K562 (cell line): ENCODE data around the gene GLMP. TPM values are rescaled to one million over a fixed set of nuclear protein-coding genes. Genes with fewer than 3 reads are reported as not detected.

Experiments
- CBFA2T3 ChIP-seq: fragments of 450-650 bp; IDR thresholded peaks from 2 replicates; pipeline ENCODE4 v1.6.1; 2017
- CREB1 ChIP-seq, 2 experiments: sonication (generic) in 1 of 2; formaldehyde crosslinking in 1 of 2; IDR thresholded peaks; 2 replicates each; pipeline versions ENCODE4 v1.6.1 to v1.8.0; 2012 to 2022; ENCODE audit warnings: inconsistent platforms in 1 of 2, mild to moderate bottlenecking in 1 of 2, missing genetic modification reagents in 1 of 2, moderate library complexity in 1 of 2
- FOXK1 ChIP-seq: sonication (generic); formaldehyde crosslinking; IDR thresholded peaks from 2 replicates; pipeline ENCODE4 v1.8.0; 2022; ENCODE audit warnings: missing genetic modification reagents, mild to moderate bottlenecking, borderline replicate concordance
- FOXK2 ChIP-seq, 2 experiments: fragments of 450-650 bp; IDR thresholded peaks in 1 of 2; conservative IDR thresholded peaks in 1 of 2; 2 replicates each; pipeline ENCODE4 v1.6.1; 2016; ENCODE audit warnings: low read depth in 2 of 2, mild to moderate bottlenecking in 1 of 2
- KLF10 ChIP-seq: fragments of 250-450 bp; sonication (Bioruptor Pico); IDR thresholded peaks from 2 replicates; pipeline ENCODE4 v1.6.1; 2021; ENCODE audit warnings: matching md5 sums
- MAFG ChIP-seq: fragments of 450-650 bp; conservative IDR thresholded peaks from 2 replicates; pipeline ENCODE4 v1.6.1; 2016; ENCODE audit warnings: missing genetic modification characterization, missing compliant biosample characterization
- MCM3 ChIP-seq: fragments of 450-650 bp; IDR thresholded peaks from 2 replicates; pipeline ENCODE4 v1.6.1; 2016
- NFIC ChIP-seq: fragments of 450-650 bp; IDR thresholded peaks from 2 replicates; pipeline ENCODE4 v1.6.1; 2017; ENCODE audit warnings: mild to moderate bottlenecking, inconsistent platforms
- NFIX ChIP-seq: fragments of 250-450 bp; sonication (Bioruptor Pico); IDR thresholded peaks from 2 replicates; pipeline ENCODE4 v1.4.0; 2020; ENCODE audit warnings: low read depth, mild to moderate bottlenecking, moderate library complexity
- PHB ChIP-seq: fragments of 250-450 bp; sonication (Bioruptor Pico); IDR thresholded peaks from 2 replicates; pipeline ENCODE4 v1.5.0; 2021
- POLR2AphosphoS5 ChIP-seq: IDR thresholded peaks from 2 replicates; pipeline ENCODE4 v1.6.1; 2011; ENCODE audit warnings: mild to moderate bottlenecking, low read depth, low read length, moderate library complexity; ENCODE audit not compliant: control insufficient read depth, insufficient read depth
- POLR2H ChIP-seq: IDR thresholded peaks from 2 replicates; pipeline ENCODE4 v1.6.1; 2016; ENCODE audit warnings: missing genetic modification characterization, low read depth, mild to moderate bottlenecking, control low read depth, missing compliant biosample characterization, moderate library complexity
- SMAD4 ChIP-seq: fragments of 250-450 bp; sonication (Bioruptor Pico); conservative IDR thresholded peaks from 2 replicates; pipeline ENCODE4 v1.8.0; 2021; ENCODE audit warnings: inconsistent platforms, mild to moderate bottlenecking, moderate library complexity
- SPI1 ChIP-seq: IDR thresholded peaks from 2 replicates; pipeline ENCODE4 v1.6.1; 2011; ENCODE audit warnings: low read depth, low read length, control low read depth, borderline replicate concordance
- TBL1XR1 ChIP-seq, 2 experiments: IDR thresholded peaks; 2 replicates each; pipeline ENCODE4 v1.6.1; 2012; ENCODE audit warnings: improper control_type of control experiment in 2 of 2, low read length in 2 of 2, mild to moderate bottlenecking in 1 of 2
- TBP ChIP-seq: optimal IDR thresholded peaks from 2 replicates; pipeline ENCODE3; 2011; ENCODE audit warnings: low read depth, low read length, improper control_type of control experiment
- ZNF140 ChIP-seq: fragments of 250-450 bp; sonication (Bioruptor Pico); IDR thresholded peaks from 2 replicates; pipeline ENCODE4 v1.8.0; 2021; ENCODE audit warnings: moderate library complexity, mild to moderate bottlenecking, inconsistent platforms
- ZNF511 ChIP-seq: sonication (generic); formaldehyde crosslinking; IDR thresholded peaks from 2 replicates; pipeline ENCODE4 v1.8.0; 2022; ENCODE audit warnings: mild to moderate bottlenecking, missing genetic modification reagents
- polyA plus RNA-seq, 8 experiments: library from polyadenylated mRNA; depleted of rRNA in 4 of 8; stranded (reverse) in 5 of 8; unstranded in 3 of 8; fragments of >200 nt; fragmentation: Nextera tagmentation in 2 of 8; fragmentation: Illumina TruSeq in 1 of 8; extraction: Ambion mirVana in 2 of 8; extraction: Trizol in 1 of 8; gene quantifications; 2 replicates each; pipeline versions ENCODE4 v1.2.1 to v1.2.3, GENCODE V29; 2011 to 2014; ENCODE audit warnings: inconsistent platforms in 1 of 8, missing spikeins in 1 of 8
- total RNA-seq, 7 experiments: library from RNA; depleted of rRNA in 6 of 7; stranded (reverse); fragments of >200 nt in 6 of 7; fragmentation: Illumina TruSeq in 2 of 7; extraction: Trizol in 2 of 7; gene quantifications; 2 replicates each; pipeline versions ENCODE4 v1.2.1 to v1.2.3, GENCODE V29; 2011 to 2021; ENCODE audit warnings: low replicate concordance in 1 of 7
- TF ChIP-seq, protein P1 (sequence below): fragments of 200-800 bp; sonication (Bioruptor generic); IDR thresholded peaks from 2 replicates; pipeline ENCODE4 v1.6.1; 2017; ENCODE audit warnings: missing genetic modification characterization, missing compliant biosample characterization
- TF ChIP-seq, protein P2 (sequence below): fragments of 250-450 bp; sonication (Bioruptor Pico); IDR thresholded peaks from 2 replicates; pipeline ENCODE4 v1.9.0; 2021; ENCODE audit warnings: mild to moderate bottlenecking, inconsistent platforms
- TF ChIP-seq, protein P3 (sequence below): fragments of 200-400 bp; formaldehyde crosslinking; IDR thresholded peaks from 2 replicates; pipeline ENCODE4 v1.6.1; 2017; ENCODE audit warnings: mild to moderate bottlenecking, low read depth, low read length, moderate library complexity

The GLMP gene
- total and polyA plus RNA-seq, 9 of the 15 experiments (the other 6 are each of a cell fraction or from before 2014, with no cell fraction given) = 8.3 to 28.2 (median 22.4) TPM

DNA sequence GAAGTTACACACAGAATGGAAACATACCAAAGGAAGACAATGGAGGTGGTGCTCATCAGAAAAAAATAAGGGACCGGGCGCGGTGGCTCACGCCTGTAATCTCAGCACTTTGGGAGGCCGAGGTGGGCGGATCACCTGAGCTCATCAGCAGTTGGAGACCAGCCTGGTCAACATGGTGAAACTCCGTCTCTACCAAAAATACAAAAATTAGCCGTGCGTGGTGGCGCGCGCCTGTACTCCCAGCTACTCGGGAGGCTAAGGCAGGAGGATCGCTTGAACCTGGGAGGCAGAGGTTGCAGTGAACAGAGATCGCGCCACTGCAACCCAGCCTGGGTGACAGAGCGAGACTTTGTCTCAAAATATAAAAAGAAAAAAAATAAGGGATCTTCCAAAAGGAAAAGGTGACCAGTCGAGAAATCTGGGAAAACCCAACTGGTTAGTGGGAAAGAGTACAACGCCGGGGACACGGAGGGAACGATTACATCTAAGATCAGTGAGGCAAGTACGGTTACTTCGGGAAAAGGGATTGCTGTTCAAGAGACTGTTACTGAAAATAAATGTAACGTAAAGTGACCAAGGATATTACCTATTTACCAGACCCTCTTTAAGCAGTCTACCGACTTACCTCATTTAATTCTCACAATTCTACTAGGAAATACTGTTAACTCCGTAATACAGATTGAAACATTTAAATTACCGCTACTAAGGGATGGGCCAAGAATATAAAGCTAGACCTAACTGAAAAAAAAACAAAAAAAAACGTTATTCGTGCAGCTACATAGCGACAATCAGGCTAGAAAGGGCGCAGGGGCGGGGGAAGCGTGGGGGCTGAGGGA is 41.8 kb upstream of the GLMP start (continued):
- TF ChIP-seq, protein P1, sequence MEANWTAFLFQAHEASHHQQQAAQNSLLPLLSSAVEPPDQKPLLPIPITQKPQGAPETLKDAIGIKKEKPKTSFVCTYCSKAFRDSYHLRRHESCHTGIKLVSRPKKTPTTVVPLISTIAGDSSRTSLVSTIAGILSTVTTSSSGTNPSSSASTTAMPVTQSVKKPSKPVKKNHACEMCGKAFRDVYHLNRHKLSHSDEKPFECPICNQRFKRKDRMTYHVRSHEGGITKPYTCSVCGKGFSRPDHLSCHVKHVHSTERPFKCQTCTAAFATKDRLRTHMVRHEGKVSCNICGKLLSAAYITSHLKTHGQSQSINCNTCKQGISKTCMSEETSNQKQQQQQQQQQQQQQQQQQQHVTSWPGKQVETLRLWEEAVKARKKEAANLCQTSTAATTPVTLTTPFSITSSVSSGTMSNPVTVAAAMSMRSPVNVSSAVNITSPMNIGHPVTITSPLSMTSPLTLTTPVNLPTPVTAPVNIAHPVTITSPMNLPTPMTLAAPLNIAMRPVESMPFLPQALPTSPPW (CRISPR knock-in tag) = peak; percentile 78
- TF ChIP-seq FOXK2 (conservative IDR thresholded peaks at IDR 0.05 in 1 of 2, IDR thresholded peaks at IDR 0.05 in 1 of 2; ENCODE audit: low read depth in 2 of 2) (no peak), KLF10 (CRISPR knock-in tag) (no peak), MCM3 (no peak), POLR2AphosphoS5 (no peak), ZNF140 (CRISPR knock-in tag) (no peak), TBP (no peak), SPI1 (no peak), TBL1XR1 (IDR thresholded peaks at IDR 0.05; ENCODE audit: low read length in 2 of 2) (no peak), CBFA2T3 (no peak), SMAD4 (CRISPR knock-in tag) (0 out of 2 replicates have a peak, but pooled peaks have one; percentile 14), CREB1 (IDR thresholded peaks at IDR 0.05) (no peak), CREB1 (CRISPR knock-in tag; IDR thresholded peaks at IDR 0.05) (no peak), NFIX (CRISPR knock-in tag) (no peak), PHB (no peak), POLR2H (no peak), MAFG (tag) (no peak), FOXK1 (CRISPR knock-in tag) (no peak), ZNF511 (no peak), NFIC (no peak)
- TF ChIP-seq, protein P2, sequence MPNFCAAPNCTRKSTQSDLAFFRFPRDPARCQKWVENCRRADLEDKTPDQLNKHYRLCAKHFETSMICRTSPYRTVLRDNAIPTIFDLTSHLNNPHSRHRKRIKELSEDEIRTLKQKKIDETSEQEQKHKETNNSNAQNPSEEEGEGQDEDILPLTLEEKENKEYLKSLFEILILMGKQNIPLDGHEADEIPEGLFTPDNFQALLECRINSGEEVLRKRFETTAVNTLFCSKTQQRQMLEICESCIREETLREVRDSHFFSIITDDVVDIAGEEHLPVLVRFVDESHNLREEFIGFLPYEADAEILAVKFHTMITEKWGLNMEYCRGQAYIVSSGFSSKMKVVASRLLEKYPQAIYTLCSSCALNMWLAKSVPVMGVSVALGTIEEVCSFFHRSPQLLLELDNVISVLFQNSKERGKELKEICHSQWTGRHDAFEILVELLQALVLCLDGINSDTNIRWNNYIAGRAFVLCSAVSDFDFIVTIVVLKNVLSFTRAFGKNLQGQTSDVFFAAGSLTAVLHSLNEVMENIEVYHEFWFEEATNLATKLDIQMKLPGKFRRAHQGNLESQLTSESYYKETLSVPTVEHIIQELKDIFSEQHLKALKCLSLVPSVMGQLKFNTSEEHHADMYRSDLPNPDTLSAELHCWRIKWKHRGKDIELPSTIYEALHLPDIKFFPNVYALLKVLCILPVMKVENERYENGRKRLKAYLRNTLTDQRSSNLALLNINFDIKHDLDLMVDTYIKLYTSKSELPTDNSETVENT = no peak
- TF ChIP-seq, protein P3, sequence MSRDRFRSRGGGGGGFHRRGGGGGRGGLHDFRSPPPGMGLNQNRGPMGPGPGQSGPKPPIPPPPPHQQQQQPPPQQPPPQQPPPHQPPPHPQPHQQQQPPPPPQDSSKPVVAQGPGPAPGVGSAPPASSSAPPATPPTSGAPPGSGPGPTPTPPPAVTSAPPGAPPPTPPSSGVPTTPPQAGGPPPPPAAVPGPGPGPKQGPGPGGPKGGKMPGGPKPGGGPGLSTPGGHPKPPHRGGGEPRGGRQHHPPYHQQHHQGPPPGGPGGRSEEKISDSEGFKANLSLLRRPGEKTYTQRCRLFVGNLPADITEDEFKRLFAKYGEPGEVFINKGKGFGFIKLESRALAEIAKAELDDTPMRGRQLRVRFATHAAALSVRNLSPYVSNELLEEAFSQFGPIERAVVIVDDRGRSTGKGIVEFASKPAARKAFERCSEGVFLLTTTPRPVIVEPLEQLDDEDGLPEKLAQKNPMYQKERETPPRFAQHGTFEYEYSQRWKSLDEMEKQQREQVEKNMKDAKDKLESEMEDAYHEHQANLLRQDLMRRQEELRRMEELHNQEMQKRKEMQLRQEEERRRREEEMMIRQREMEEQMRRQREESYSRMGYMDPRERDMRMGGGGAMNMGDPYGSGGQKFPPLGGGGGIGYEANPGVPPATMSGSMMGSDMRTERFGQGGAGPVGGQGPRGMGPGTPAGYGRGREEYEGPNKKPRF = no peak
